KMS-11 (cell line): Measurements from ENCODE around the gene TIMM29.
"Not testable (repeated sequence)": the region's sequence is repeated elsewhere in the genome, so short reads cannot be mapped to it uniquely, and the experiment has no call there.

Experiments
- H2AFZ ChIP-seq: fragments of 200-600 bp; sonication (generic); 2 replicates; pipeline ENCODE4 v1.6.1; 2016; ENCODE audit warnings: antibody characterized with exemption, mixed run types, low read depth
- H3K27ac ChIP-seq: fragments of 200-600 bp; sonication (generic); 2 replicates; pipeline ENCODE4 v1.6.1; 2016; ENCODE audit warnings: mild to moderate bottlenecking, mixed run types
- H3K27me3 ChIP-seq: fragments of 200-600 bp; sonication (generic); 2 replicates; pipeline ENCODE4 v1.6.1; 2017; ENCODE audit warnings: mild to moderate bottlenecking, low read depth, mixed run types, moderate library complexity; ENCODE audit not compliant: insufficient read depth
- H3K36me3 ChIP-seq: fragments of 200-600 bp; sonication (generic); 2 replicates; pipeline ENCODE4 v1.6.1; 2017; ENCODE audit warnings: mild to moderate bottlenecking, mixed run types; ENCODE audit not compliant: insufficient read depth
- H3K4me1 ChIP-seq: fragments of 200-600 bp; sonication (generic); 2 replicates; pipeline ENCODE4 v1.6.1; 2016; ENCODE audit warnings: mild to moderate bottlenecking, low read depth, mixed run types; ENCODE audit not compliant: poor library complexity, severe bottlenecking
- H3K4me2 ChIP-seq: fragments of 200-600 bp; sonication (generic); 2 replicates; pipeline ENCODE4 v1.7.0; 2016; ENCODE audit warnings: mild to moderate bottlenecking, mixed run types
- H3K4me3 ChIP-seq: fragments of 200-600 bp; sonication (generic); IDR thresholded peaks from 2 replicates; pipeline ENCODE4 v1.6.1; 2017; ENCODE audit warnings: low read depth, low read length, mixed read lengths; ENCODE audit not compliant: insufficient read depth
- H3K79me2 ChIP-seq: fragments of 200-600 bp; sonication (generic); 2 replicates; pipeline ENCODE4 v1.6.1; 2016; ENCODE audit warnings: low read depth, mixed run types; ENCODE audit not compliant: insufficient read depth
- H3K9ac ChIP-seq: fragments of 200-600 bp; sonication (generic); 2 replicates; pipeline ENCODE4 v1.6.1; 2016; ENCODE audit warnings: mild to moderate bottlenecking, mixed run types
- H4K20me1 ChIP-seq: fragments of 200-600 bp; sonication (generic); 2 replicates; pipeline ENCODE4 v1.6.1; 2016; ENCODE audit warnings: mild to moderate bottlenecking, mixed run types; ENCODE audit not compliant: insufficient read depth
- TF ChIP-seq, protein P1 (sequence below): fragments of 200-600 bp; sonication (generic); conservative IDR thresholded peaks from 2 replicates; pipeline ENCODE4 v1.6.1; 2017; ENCODE audit warnings: low read depth, mild to moderate bottlenecking, antibody characterized with exemption, low read length, moderate library complexity, mixed read lengths

TIMM29 gene

DNA sequence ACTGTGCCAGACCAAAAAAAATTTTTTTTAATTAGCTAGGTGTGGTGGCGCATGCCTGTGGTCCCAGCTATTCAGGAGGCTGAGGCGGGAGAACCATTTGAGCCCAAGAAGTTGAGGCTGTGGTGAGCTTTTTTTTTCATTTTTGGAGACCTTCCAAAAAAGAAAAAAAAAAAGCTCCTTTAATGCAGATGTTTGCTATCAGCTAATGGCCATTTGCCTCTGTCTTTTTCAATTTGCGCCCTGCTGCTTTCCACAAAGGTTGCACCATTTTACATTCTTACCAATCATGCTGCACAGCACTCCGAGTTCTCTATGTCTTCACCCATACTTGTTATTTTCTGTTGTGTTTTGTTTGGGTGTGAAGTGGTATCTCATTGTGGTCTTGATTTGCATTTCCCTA lies 16.7 kb downstream of the TIMM29 start:
- no peaks in the 10 kb centered on the region for H3K79me2 ChIP-seq
- no peaks in the 10 kb centered on the region for H4K20me1 ChIP-seq
- TF ChIP-seq, protein P1, sequence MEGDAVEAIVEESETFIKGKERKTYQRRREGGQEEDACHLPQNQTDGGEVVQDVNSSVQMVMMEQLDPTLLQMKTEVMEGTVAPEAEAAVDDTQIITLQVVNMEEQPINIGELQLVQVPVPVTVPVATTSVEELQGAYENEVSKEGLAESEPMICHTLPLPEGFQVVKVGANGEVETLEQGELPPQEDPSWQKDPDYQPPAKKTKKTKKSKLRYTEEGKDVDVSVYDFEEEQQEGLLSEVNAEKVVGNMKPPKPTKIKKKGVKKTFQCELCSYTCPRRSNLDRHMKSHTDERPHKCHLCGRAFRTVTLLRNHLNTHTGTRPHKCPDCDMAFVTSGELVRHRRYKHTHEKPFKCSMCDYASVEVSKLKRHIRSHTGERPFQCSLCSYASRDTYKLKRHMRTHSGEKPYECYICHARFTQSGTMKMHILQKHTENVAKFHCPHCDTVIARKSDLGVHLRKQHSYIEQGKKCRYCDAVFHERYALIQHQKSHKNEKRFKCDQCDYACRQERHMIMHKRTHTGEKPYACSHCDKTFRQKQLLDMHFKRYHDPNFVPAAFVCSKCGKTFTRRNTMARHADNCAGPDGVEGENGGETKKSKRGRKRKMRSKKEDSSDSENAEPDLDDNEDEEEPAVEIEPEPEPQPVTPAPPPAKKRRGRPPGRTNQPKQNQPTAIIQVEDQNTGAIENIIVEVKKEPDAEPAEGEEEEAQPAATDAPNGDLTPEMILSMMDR = no peak
- no peak overlapping the region for H3K27ac ChIP-seq
- no peaks in the 10 kb centered on the region for H3K36me3 ChIP-seq
- H2AFZ ChIP-seq = no peak overlapping the region
- no peak overlapping the region for H3K4me2 ChIP-seq
- H3K27me3 ChIP-seq = no peaks in the 10 kb centered on the region
- H3K4me3 ChIP-seq = no peak overlapping the region
- H3K9ac ChIP-seq = no peak overlapping the region
- peaks cover 26% of the 10 kb centered on the region for H3K4me1 ChIP-seq

DNA sequence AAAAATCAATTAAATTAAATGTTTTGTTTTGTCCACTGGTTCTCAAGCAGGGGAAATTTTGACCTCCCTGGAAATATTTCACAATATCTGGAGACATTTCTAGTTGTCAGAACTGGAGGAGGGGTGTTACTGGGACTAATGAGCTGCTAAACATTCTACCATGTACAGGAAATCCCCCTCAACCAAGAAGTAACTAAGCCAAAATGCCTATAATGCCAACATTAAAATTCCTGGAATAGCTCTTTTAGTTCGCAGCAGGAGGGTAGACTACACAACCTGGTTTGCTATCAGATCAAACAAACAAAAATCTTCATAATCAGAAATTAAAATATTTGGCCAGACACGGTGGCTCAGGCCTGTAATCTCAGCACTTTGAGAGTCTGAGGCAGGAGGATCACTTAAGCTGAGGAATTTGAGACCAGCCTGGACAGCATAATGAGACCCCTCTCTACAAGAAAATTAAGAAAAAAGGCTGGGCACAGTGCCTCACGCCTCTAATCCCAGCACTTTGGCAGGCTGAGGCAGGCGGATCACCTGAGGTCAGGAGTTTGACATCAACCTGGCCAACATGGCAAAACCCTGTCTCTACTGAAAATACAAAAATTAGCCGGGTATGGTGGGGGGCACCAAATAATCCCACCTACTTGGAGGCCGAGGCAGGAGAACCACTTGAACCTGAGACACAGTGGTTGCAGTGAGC lies 18.5 kb downstream of the TIMM29 start:
- H2AFZ ChIP-seq = no peak overlapping the region
- H3K4me1 ChIP-seq = peaks cover 8% of the 10 kb centered on the region
- TF ChIP-seq, protein P1 = no peak
- no peaks in the 10 kb centered on the region for H4K20me1 ChIP-seq
- no peak overlapping the region for H3K4me2 ChIP-seq
- no peak overlapping the region for H3K9ac ChIP-seq
- H3K27me3 ChIP-seq = no peaks in the 10 kb centered on the region
- no peaks in the 10 kb centered on the region for H3K79me2 ChIP-seq
- H3K4me3 ChIP-seq = no peak overlapping the region
- H3K36me3 ChIP-seq = no peaks in the 10 kb centered on the region
- H3K27ac ChIP-seq = no peak overlapping the region

DNA sequence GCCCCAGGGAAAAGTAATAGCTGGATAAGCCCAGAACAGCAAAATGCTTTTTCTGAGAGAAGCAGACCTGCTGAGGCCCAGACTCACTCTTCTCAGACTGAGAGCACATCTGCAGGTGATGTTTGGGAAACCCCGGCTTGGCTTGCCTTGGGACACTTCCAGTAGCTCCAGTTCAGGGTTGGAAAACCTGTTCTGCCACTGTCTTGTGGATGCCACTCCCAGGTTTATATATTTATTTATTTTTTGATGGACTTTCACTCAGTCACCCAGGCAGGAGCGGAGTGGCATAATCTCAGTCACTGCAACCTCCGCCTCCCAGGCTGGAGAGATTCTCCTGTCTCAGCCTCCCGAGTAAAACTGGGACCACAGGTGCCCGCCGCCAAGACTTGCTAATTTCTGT lies 24.2 kb downstream of the TIMM29 start:
- H2AFZ ChIP-seq = no peak overlapping the region
- no peak overlapping the region for H3K4me3 ChIP-seq
- H3K4me2 ChIP-seq = no peak overlapping the region
- no peaks in the 10 kb centered on the region for H3K79me2 ChIP-seq
- no peak overlapping the region for H3K27ac ChIP-seq
- peaks cover 7% of the 10 kb centered on the region for H3K4me1 ChIP-seq
- no peaks in the 10 kb centered on the region for H3K36me3 ChIP-seq
- no peaks in the 10 kb centered on the region for H4K20me1 ChIP-seq
- H3K27me3 ChIP-seq = no peaks in the 10 kb centered on the region
- TF ChIP-seq, protein P1 = no peak
- H3K9ac ChIP-seq = no peak overlapping the region

DNA sequence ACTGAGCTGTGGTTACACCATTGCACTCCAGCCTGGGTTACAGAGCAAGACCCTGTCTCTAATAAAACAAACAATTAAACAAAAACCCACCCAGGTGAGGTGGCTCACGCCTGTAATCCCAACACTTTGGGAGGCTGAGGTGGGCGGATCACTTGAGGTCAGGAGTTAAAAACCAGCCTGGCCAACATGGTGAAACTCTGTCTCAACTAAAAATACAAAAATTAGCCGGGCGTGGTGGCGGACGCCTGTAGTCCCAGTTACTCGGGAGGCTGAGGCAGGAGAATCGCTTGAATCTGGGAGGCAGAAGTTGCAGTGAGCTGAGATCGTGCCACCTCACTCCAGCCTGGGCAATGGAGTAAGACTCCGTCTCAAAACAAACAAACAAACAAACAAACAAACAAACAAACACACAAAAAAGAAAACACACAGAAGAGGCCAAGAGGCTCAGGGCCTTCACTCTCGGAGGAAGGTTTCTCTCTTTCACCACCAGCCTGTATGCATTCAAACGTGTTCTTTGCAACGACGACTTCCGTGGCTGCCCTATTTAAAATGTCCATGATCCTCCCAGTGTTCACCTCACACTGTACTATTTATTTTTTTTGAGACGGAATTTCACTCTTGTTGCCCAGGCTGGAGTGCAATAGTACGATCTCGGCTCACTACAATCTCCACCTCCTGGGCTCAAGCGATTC lies 30.8 kb downstream of the TIMM29 start:
- not testable (repeated sequence) for H3K4me3 ChIP-seq, H4K20me1 ChIP-seq, H3K36me3 ChIP-seq, H3K27me3 ChIP-seq, H3K27ac ChIP-seq
- Histone ChIP-seq H3K9ac (peak overlapping the region; percentile 82; the same call in 1 of the 2 replicates), H2AFZ (peak overlapping the region; percentile 56), H3K4me2 (peak overlapping the region; percentile 79), H3K4me1 (peaks cover 34% of the 10 kb centered on the region), H3K79me2 (peaks cover 32% of the 10 kb centered on the region)
